Ishikawa (cell line): ENCODE data around the gene METTL22.

Experiments used
- CEBPB ChIP-seq: IDR thresholded peaks from 2 replicates; pipeline ENCODE4 v1.6.1; 2012
- CREB1 ChIP-seq: IDR thresholded peaks from 2 replicates; pipeline ENCODE4 v1.6.1; 2012; ENCODE audit warnings: low read depth
- EGR1 ChIP-seq: IDR thresholded peaks from 2 replicates; pipeline ENCODE4 v1.6.1; 2012
- EP300 ChIP-seq: IDR thresholded peaks from 2 replicates; pipeline ENCODE4 v1.6.1; 2012; ENCODE audit warnings: borderline replicate concordance
- FOXM1 ChIP-seq: IDR thresholded peaks from 2 replicates; pipeline ENCODE4 v1.6.1; 2012; ENCODE audit warnings: low read depth, borderline replicate concordance
- NFIC ChIP-seq: IDR thresholded peaks from 2 replicates; pipeline ENCODE4 v1.6.1; 2012
- RAD21 ChIP-seq: IDR thresholded peaks from 2 replicates; pipeline ENCODE4 v1.6.1; 2012; ENCODE audit warnings: low read depth
- TAF1 ChIP-seq: IDR thresholded peaks from 2 replicates; pipeline ENCODE4 v1.6.1; 2012; ENCODE audit warnings: low read depth, mild to moderate bottlenecking
- TCF12 ChIP-seq: IDR thresholded peaks from 2 replicates; pipeline ENCODE4 v1.6.1; 2012; ENCODE audit warnings: low read depth
- TEAD4 ChIP-seq: IDR thresholded peaks from 2 replicates; pipeline ENCODE4 v1.6.1; 2012
- YY1 ChIP-seq: IDR thresholded peaks from 2 replicates; pipeline ENCODE4 v1.6.1; 2012; ENCODE audit warnings: low read depth
- ZBTB7A ChIP-seq: IDR thresholded peaks from 2 replicates; pipeline ENCODE4 v1.6.1; 2012; ENCODE audit warnings: low read depth
- TF ChIP-seq, protein P1 (sequence below): IDR thresholded peaks from 2 replicates; pipeline ENCODE4 v1.6.1; 2012
- TF ChIP-seq, protein P2 (sequence below): IDR thresholded peaks from 2 replicates; pipeline ENCODE4 v1.6.1; 2012; ENCODE audit warnings: low read depth, mild to moderate bottlenecking
- TF ChIP-seq, protein P3 (sequence below): IDR thresholded peaks from 2 replicates; pipeline ENCODE4 v1.6.1; 2012

METTL22 gene

DNA sequence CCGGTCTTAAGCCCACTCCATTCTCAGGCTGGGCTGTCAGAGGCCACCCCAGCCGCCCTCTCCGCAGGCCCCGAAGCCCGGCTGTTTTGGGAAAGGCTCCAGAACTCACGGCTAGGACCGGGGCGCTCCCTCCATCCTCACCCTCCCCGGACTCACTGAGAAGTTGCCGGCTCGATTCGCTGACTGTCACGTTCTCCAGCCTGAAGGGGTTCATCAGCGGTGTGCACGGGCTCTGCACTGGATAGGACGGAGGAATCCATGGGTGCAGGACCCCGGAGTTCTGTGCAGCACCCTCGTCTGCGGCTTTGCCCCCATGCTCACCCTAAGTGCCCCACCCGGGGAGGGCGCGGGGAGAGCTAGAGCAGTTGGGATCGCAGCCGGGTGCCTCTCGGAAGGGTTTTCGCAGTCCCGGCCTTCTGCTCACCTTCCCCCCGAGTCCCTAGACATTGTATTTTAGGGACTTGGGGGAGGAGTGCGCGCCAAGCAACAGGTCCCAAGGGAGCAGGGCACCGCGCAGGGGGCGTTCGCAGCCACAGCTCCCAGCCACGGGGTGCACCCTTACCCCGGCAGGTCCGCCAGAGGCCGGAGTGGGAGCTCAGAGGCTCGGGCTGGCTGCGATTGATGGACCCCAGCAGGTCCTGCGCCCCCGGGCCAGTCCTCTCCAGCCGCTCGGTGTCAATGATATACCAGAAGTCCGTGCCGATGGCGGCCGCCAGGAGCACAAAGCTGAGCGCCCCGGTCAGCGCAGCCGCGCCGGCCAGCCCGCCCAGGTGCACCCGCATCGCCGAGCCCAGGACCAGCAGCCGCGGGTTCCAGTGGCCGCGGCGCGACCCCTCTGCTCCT lies 32.2 kb upstream of the METTL22 start:
- no peak for TF ChIP-seq CEBPB
- TF ChIP-seq, protein P1, sequence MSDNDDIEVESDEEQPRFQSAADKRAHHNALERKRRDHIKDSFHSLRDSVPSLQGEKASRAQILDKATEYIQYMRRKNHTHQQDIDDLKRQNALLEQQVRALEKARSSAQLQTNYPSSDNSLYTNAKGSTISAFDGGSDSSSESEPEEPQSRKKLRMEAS: no peak
- TF ChIP-seq TAF1: no peak
- TF ChIP-seq FOXM1: no peak
- TF ChIP-seq NFIC: no peak
- TF ChIP-seq, protein P2, sequence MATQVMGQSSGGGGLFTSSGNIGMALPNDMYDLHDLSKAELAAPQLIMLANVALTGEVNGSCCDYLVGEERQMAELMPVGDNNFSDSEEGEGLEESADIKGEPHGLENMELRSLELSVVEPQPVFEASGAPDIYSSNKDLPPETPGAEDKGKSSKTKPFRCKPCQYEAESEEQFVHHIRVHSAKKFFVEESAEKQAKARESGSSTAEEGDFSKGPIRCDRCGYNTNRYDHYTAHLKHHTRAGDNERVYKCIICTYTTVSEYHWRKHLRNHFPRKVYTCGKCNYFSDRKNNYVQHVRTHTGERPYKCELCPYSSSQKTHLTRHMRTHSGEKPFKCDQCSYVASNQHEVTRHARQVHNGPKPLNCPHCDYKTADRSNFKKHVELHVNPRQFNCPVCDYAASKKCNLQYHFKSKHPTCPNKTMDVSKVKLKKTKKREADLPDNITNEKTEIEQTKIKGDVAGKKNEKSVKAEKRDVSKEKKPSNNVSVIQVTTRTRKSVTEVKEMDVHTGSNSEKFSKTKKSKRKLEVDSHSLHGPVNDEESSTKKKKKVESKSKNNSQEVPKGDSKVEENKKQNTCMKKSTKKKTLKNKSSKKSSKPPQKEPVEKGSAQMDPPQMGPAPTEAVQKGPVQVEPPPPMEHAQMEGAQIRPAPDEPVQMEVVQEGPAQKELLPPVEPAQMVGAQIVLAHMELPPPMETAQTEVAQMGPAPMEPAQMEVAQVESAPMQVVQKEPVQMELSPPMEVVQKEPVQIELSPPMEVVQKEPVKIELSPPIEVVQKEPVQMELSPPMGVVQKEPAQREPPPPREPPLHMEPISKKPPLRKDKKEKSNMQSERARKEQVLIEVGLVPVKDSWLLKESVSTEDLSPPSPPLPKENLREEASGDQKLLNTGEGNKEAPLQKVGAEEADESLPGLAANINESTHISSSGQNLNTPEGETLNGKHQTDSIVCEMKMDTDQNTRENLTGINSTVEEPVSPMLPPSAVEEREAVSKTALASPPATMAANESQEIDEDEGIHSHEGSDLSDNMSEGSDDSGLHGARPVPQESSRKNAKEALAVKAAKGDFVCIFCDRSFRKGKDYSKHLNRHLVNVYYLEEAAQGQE: no peak
- TF ChIP-seq, protein P3, sequence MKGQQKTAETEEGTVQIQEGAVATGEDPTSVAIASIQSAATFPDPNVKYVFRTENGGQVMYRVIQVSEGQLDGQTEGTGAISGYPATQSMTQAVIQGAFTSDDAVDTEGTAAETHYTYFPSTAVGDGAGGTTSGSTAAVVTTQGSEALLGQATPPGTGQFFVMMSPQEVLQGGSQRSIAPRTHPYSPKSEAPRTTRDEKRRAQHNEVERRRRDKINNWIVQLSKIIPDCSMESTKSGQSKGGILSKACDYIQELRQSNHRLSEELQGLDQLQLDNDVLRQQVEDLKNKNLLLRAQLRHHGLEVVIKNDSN: no peak
- no peak for TF ChIP-seq RAD21
- no peak for TF ChIP-seq EP300
- TF ChIP-seq CREB1: no peak
- TF ChIP-seq TEAD4: no peak
- TF ChIP-seq YY1: no peak
- TF ChIP-seq EGR1: no peak
- no peak for TF ChIP-seq ZBTB7A
- no peak for TF ChIP-seq TCF12

DNA sequence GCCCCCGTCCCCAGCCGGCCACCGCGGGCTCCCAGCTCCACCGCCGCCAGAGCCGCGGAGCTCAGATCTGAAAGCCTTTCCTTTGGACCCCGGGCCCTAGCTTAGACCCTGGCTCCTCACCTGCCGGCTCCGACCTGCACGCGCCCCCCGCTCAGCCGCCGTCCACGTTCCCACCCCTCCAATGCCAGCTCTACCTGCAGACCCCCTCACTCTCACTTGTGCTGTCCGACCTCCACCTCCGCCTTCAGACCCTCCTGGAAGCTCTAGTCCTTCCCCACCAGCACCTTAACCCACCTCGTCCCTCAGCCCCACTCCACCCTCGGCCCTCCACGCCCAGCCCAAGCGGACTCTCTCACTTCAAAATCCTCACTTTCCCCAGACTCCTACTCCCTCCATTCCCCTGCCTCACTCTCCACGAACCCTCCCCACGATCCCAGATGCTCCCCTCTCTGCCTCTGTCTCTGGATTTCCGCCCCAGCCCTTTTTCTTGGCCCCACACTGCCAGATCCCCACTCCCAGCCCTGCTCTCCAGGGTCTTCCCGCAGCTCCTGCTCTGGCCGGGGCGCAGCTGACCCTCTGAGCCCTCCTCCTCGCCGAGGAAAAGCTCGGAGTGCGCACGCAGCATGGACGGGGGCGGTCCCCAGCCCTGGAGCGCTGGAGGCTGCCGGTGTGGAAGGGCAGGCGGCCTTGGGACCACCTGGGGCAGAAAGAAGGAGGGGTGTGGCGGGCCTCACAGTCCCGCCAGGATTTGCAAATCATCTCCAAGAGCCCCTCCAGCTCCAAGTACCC lies 31.4 kb upstream of the METTL22 start, which contains the start of gene TMEM114:
TSS of gene TMEM114 (minus strand) at position 612 of the 789 bp plus-strand sequence. CDS start 673 bp downstream, outside the sequence.
- no peak for TF ChIP-seq TAF1
- TF ChIP-seq EP300: no peak
- no peak for TF ChIP-seq CEBPB
- TF ChIP-seq ZBTB7A: no peak
- no peak for TF ChIP-seq NFIC
- TF ChIP-seq, protein P3: no peak
- TF ChIP-seq CREB1: no peak
- TF ChIP-seq YY1: no peak
- TF ChIP-seq, protein P2: no peak
- no peak for TF ChIP-seq TCF12
- no peak for TF ChIP-seq EGR1
- no peak for TF ChIP-seq RAD21
- TF ChIP-seq TEAD4: no peak
- TF ChIP-seq FOXM1: no peak
- TF ChIP-seq, protein P1: no peak

DNA sequence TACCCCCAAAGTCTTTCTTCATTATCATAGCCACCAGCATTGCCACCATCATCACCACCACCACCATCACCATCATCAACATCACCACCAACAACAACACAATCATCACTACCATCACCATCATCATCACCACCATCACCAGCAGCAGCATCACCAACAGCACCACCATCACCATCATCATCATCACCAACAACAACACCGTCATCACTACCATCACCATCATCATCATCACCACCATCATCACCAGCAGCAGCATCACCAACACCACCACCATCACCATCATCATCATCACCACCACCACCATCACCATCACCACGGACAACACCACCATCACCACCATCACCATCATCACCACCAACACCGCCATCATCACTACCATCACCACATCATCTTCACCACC lies 30.7 kb upstream of the METTL22 start:
- TF ChIP-seq RAD21 (no peak), CEBPB (no peak), TAF1 (no peak), CREB1 (no peak), TEAD4 (no peak)

DNA sequence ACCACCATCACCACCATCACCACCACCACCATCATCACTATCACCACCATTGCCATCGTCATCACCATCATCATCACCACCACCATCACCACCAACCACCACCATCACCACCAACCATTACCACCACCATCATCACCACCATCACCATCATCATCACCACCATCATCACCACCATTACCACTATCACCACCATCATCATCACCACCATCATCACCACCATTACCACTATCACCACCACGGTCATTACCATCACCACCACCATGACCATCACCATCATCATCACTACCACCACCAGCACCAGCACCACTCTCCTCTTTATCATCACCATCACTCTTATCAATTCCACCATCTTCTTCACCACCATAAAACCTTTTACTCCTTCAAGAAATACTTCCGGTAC lies 30.0 kb upstream of the METTL22 start:
- TF ChIP-seq CEBPB (no peak), YY1 (no peak)

DNA sequence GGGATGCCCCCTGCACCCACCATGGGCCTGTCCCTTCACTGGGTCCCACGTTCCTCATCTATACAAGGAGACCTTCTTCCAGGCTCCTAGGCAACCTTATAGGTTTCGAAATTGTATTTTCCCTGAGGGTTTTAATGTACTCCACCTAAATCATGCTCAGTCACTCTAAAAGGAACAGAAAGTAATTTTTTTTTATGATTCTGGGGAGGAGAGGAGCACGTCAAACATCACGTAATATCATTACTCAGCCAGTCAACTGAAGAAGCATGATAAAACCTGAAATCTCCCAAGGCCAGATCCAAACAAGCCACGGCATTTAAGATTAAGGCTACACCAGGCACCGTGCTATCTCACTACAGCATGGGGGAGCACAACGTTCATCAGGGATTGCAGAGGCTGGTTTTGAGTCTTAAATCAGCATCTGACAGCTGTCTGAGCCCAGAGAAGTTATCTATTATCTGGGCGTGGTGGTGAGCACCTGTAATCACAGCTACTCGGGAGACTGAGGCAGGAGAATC lies 27.3 kb upstream of the METTL22 start:
- TF ChIP-seq CREB1: no peak

DNA sequence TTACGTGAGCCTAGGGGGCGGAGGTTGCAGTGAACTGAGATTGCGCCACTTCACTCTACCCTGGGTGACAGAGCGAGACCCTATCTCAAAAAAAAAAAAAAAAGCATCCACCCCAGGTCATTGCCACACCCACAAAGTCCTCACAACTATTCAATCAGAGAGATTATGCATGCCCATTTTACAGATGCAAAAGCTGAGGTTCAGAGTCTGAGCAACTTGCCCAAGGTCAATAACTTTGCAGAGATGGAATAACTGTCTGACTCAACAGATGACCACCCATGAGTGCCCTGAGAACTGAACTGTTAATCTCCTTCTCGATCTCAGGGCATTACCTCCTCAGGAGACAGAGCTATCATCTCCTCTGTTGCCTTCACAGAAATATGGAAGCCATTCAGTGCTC lies 25.7 kb upstream of the METTL22 start:
- TF ChIP-seq RAD21: no peak
- TF ChIP-seq CEBPB: no peak
- TF ChIP-seq, protein P3: no peak
- no peak for TF ChIP-seq FOXM1
- TF ChIP-seq EGR1: no peak
- TF ChIP-seq TCF12: no peak
- no peak for TF ChIP-seq ZBTB7A
- TF ChIP-seq EP300: no peak
- no peak for TF ChIP-seq TAF1
